ENCODE data around the gene MTX1.

MTX1 gene

DNA sequence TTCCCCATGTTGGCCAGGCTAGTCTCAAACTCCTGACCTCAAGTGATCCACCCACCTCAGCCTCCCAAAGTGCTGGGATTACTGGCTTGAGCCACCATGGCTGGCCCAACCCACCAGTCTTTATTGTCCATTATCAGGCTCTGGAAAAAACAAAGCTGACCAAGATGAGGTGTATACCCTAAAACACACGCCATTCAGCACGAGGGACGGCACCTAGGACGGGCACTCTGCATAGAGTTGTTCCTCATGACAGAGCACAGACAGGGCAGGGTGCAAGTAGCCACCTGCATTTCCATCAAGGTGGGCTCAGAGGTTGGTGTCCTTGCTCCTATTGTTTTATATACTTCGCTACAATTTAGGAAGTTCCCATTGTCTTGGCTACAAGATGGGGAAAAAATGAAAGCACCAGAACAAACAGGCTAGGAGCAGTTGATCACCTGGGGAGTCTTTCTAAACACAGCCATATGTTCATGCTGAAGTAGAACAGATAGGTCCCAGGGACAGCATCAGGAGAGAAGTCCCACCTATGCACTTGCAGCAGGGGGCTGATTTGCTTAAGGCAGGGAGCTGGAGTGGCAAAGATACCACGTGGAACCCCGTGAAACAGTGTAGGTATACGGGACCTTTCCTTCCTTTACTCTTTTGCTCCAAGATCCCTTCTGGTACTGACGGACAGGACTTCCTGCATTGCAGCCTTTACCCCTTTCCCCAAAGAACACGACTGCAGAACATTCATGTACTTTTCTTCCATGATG lies 39.9 kb upstream of the MTX1 start:
- DNase-seq (ENCODE audit: insufficient read length, low spot score) (no peak), FAIRE-seq (no peak)
- TF ChIP-seq POLR2AphosphoS5 (IDR thresholded peaks at IDR 0.05; ENCODE audit: low read depth, low read length) (no peak), PAX5 (IDR thresholded peaks at IDR 0.05; ENCODE audit: insufficient read depth, low read length, severe bottlenecking) (no peak), POLR2A (IDR thresholded peaks at IDR 0.05; ENCODE audit: low read depth, low read length) (no peak), SPI1 (IDR thresholded peaks at IDR 0.05; ENCODE audit: low read depth, low read length) (no peak), TAF1 (IDR thresholded peaks at IDR 0.05; ENCODE audit: low read depth, low read length) (no peak), POU2F2 (IDR thresholded peaks at IDR 0.05; ENCODE audit: low read depth, low read length) (no peak)

DNA sequence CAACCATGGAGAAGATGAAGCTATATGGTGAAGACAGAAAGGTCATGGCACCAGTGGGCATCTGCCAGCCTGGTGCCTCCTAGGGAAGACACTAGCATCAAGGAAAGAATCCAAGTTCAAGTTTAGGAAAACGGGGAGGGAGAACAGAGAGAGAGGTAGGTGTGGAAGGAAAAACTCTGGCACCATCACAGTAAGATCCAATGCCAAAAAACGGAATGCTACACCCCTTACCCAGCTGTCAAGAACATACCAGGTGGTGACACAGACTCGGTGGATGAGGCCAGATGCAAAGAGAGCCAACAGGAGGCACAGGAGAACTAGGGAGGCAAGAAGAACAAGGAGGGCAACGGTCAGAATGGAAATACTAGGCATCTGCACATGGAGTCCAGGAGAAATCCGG lies 39.0 kb upstream of the MTX1 start:
- no peak for TF ChIP-seq PAX5 (IDR thresholded peaks at IDR 0.05; ENCODE audit: insufficient read depth, low read length, severe bottlenecking)
- TF ChIP-seq TAF1 (IDR thresholded peaks at IDR 0.05; ENCODE audit: low read depth, low read length), result no peak
- TF ChIP-seq POU2F2 (IDR thresholded peaks at IDR 0.05; ENCODE audit: low read depth, low read length), result no peak
- TF ChIP-seq SPI1 (IDR thresholded peaks at IDR 0.05; ENCODE audit: low read depth, low read length), result no peak
- no peak for TF ChIP-seq POLR2AphosphoS5 (IDR thresholded peaks at IDR 0.05; ENCODE audit: low read depth, low read length)
- no peak for TF ChIP-seq POLR2A (IDR thresholded peaks at IDR 0.05; ENCODE audit: low read depth, low read length)
- no peak for DNase-seq (ENCODE audit: insufficient read length, low spot score)
- no peak for FAIRE-seq

DNA sequence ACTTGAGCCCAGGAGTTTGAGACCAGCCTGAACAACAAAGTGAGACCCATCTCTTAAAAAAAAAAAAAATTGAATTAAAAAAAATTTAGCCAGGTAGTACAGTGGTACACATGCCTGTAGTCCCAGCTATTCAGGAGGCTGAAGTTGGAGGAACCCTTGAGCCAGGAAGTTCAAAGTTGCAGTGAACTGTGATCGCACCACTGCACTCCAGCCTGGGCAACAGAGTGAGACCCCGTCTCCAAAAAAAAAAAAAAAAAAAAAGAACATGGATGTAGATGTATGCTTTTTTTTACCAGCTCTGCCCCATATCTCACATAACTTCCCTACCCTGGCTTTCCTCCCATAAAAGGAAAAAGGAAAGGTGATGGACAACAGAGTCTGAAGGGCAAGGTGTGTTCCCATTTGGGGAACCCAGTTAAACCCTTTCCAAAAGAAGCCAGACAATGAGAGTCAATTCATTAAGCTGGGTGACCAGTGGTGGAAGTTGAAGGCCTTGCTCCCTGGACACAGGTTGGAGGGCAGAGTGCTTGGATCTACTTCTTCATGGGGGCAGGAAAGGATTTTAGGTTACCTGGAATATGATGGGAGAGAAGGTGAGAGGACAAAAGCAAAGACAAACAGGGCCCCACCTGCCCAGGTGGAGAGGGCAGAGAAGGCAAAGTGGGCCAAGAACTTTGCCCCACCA lies 38.3 kb upstream of the MTX1 start:
- DNase-seq (ENCODE audit: insufficient read length, low spot score), result no peak
- FAIRE-seq, result no peak
- TF ChIP-seq POLR2A (IDR thresholded peaks at IDR 0.05; ENCODE audit: low read depth, low read length) (no peak), SPI1 (IDR thresholded peaks at IDR 0.05; ENCODE audit: low read depth, low read length) (no peak), TAF1 (IDR thresholded peaks at IDR 0.05; ENCODE audit: low read depth, low read length) (no peak), PAX5 (IDR thresholded peaks at IDR 0.05; ENCODE audit: insufficient read depth, low read length, severe bottlenecking) (no peak), POU2F2 (IDR thresholded peaks at IDR 0.05; ENCODE audit: low read depth, low read length) (no peak), POLR2AphosphoS5 (IDR thresholded peaks at IDR 0.05; ENCODE audit: low read depth, low read length) (no peak)

DNA sequence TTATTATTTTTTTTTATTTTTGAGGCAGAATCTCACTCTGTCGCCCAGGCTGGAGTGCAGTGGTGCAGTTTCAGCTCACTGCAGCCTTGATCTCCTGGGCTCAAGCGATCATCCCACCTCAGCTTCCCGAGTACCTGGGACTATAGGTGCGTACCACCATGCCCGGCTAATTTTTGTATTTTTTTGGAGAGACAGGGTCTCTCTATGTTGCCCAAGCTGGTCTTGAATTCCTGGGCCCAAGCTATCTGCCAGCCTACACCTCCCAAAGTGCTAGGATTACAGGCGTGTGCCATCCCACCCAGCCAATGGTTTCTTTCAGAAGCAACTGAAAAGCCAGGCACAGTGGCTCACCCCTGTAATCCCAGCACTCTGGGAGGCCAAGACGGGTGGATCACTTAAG lies 37.7 kb upstream of the MTX1 start:
- DNase-seq (ENCODE audit: insufficient read length, low spot score) (no peak), FAIRE-seq (no peak)
- TF ChIP-seq TAF1 (IDR thresholded peaks at IDR 0.05; ENCODE audit: low read depth, low read length) (no peak), PAX5 (IDR thresholded peaks at IDR 0.05; ENCODE audit: insufficient read depth, low read length, severe bottlenecking) (no peak), POU2F2 (IDR thresholded peaks at IDR 0.05; ENCODE audit: low read depth, low read length) (no peak), POLR2AphosphoS5 (IDR thresholded peaks at IDR 0.05; ENCODE audit: low read depth, low read length) (no peak), SPI1 (IDR thresholded peaks at IDR 0.05; ENCODE audit: low read depth, low read length) (no peak), POLR2A (IDR thresholded peaks at IDR 0.05; ENCODE audit: low read depth, low read length) (no peak)

DNA sequence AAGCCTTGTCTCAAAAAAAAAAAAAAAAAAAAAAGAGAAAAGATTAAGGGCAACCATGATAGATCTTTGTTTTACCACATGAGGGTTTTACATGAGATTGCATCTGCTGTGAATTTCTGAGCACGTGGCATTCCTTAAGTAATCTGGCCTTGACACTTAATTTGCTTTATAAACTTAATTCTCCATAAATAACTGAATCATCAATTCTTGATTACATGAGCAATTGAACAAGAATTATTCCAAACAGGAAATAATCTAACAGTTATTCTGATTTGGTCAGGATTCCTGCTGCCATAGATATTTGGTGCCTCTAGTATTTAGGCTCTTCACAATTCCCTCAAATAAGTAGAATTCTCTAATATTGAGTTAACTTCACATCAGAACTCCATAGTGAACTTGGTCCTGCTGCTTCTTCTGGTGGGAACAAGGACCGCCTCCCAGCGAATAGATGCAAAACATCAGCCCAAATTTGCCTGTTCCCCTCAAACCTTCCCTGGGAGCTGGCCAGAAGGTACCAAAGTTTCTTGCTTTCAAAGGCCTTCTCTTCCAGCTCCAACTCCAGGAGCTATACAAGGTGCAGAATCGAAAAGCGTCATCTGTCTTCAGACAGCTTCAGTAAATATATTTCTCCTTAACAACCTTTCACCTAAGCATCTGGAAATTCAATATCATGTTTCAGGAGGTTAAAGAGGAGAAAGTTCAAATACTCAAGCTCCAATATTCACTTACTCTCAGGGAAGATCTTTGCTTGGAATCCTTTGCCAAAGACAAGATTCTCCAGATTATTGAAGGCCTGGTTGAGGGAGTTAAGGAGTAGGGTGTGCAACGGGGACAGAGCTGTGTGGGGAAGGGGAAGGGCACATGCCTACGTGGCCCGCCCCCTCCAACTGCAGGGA lies 36.4 kb upstream of the MTX1 start:
- DNase-seq (ENCODE audit: insufficient read length, low spot score), result no peak
- FAIRE-seq, result no peak
- no peak for TF ChIP-seq PAX5 (IDR thresholded peaks at IDR 0.05; ENCODE audit: insufficient read depth, low read length, severe bottlenecking)
- TF ChIP-seq SPI1 (IDR thresholded peaks at IDR 0.05; ENCODE audit: low read depth, low read length), result no peak
- no peak for TF ChIP-seq POLR2A (IDR thresholded peaks at IDR 0.05; ENCODE audit: low read depth, low read length)
- no peak for TF ChIP-seq POU2F2 (IDR thresholded peaks at IDR 0.05; ENCODE audit: low read depth, low read length)
- TF ChIP-seq TAF1 (IDR thresholded peaks at IDR 0.05; ENCODE audit: low read depth, low read length), result no peak
- no peak for TF ChIP-seq POLR2AphosphoS5 (IDR thresholded peaks at IDR 0.05; ENCODE audit: low read depth, low read length)

DNA sequence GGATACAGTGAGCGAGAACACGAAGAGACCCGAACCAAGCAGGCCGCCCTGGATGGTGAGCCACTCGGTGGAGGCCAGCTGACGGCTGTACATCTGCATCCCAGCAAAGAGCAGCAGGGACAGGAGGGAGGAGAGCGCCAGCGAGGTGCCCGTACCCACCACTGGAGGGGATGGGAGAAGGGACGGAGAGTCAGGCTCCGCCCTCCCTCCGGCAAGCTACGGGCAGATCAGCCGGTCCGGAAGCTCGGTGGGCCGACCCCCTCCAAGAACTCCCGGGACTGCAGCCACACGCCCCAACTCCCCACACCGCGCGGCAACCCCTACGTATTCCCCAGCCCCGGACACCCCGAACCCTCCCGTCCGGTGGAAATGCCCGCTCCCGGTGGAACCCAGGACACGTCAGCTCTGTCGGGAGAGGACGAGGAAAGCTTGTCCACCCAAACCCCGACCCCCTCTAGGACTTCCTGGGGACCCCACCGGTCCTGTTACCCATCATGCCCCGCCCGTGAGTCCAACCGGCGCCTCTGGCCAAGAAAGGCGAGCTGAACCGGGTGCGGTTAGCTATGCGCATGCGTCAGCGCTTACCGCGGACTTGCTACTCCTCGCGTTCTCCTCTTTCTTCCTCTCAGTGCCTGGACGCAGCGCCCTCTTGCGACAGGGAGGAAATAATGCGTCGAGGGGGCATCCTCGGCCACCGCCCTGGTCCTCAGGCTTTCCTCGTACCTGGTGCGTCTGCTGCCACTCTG lies 35.6 kb upstream of the MTX1 start, which contains the start of gene KRTCAP2:
Gene KRTCAP2, minus strand, starts transcription at position 573 of the 746 bp plus-strand sequence. Its CDS starts 80 bp downstream, at position 493.
- peak; percentile 67 for TF ChIP-seq TAF1 (IDR thresholded peaks at IDR 0.05; ENCODE audit: low read depth, low read length)
- TF ChIP-seq SPI1 (IDR thresholded peaks at IDR 0.05; ENCODE audit: low read depth, low read length), result peak; percentile 38; the same call in 1 of the 2 replicates
- TF ChIP-seq PAX5 (IDR thresholded peaks at IDR 0.05; ENCODE audit: insufficient read depth, low read length, severe bottlenecking), result no peak
- TF ChIP-seq POLR2AphosphoS5 (IDR thresholded peaks at IDR 0.05; ENCODE audit: low read depth, low read length), result peak; percentile 85
- peak; percentile 90 for TF ChIP-seq POLR2A (IDR thresholded peaks at IDR 0.05; ENCODE audit: low read depth, low read length)
- peak; percentile 67; the same call in 1 of the 2 replicates for TF ChIP-seq POU2F2 (IDR thresholded peaks at IDR 0.05; ENCODE audit: low read depth, low read length)
- peak; percentile 97 for DNase-seq (ENCODE audit: insufficient read length, low spot score)
- FAIRE-seq, result peak; percentile 98

DNA sequence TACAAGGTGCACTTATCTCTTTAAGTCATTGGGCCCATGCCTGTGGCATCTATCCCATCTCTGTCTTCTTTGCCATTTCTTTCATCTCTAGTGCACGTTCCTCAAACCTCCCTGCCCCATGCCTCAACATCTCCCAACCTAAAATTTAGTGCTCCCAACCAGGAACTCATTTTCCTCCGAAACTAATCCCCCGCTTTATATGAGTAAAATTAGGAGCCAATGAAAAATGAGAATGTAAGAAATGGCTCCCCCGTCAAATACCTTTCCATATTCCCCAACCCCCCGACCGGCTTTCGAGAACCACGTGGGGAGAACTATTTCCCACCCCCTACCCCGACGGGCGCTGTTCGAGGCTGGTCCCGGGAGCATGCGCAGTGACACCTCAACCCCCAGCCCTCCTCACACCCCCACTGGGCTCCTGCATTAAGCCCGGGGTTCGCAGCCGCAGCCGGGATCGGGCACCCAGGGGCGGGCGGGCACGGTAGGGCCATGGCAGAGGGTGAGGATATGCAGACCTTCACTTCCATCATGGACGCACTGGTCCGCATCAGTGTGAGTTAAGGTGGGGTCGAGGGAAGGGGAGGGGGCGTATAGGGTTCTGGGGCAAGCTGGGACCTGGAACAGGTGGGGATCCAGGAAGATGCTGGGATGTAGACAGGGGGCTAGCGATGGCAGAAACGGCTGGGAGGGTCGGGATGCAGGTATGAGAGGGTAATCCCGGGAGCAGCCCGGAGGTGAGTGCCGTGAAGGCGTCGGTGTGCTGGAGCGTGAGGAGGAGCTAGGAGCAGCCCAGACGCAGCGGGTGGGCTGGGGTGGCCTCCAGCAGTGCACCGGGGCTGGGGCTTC lies 34.8 kb upstream of the MTX1 start, which contains the start of gene TRIM46:
Gene TRIM46, plus strand, starts transcription at position 372 of the 846 bp plus-strand sequence. Its CDS starts 118 bp downstream, at position 490.
- DNase-seq (ENCODE audit: insufficient read length, low spot score) (peak; percentile 72), FAIRE-seq (no peak)
- no peak for TF ChIP-seq POLR2AphosphoS5 (IDR thresholded peaks at IDR 0.05; ENCODE audit: low read depth, low read length)
- no peak for TF ChIP-seq POU2F2 (IDR thresholded peaks at IDR 0.05; ENCODE audit: low read depth, low read length)
- TF ChIP-seq PAX5 (IDR thresholded peaks at IDR 0.05; ENCODE audit: insufficient read depth, low read length, severe bottlenecking), result no peak
- TF ChIP-seq TAF1 (IDR thresholded peaks at IDR 0.05; ENCODE audit: low read depth, low read length), result no peak
- no peak for TF ChIP-seq POLR2A (IDR thresholded peaks at IDR 0.05; ENCODE audit: low read depth, low read length)
- TF ChIP-seq SPI1 (IDR thresholded peaks at IDR 0.05; ENCODE audit: low read depth, low read length), result no peak
